ENCODE measurements around the gene MTX1.
A peak's percentile ranks its signal among the peaks of the same experiment; 100 is the strongest.
"Not testable (repeated sequence)": the region's sequence is repeated elsewhere in the genome, so short reads cannot be mapped to it uniquely, and the experiment has no call there.

Gene MTX1

GRCh38 chr1:155209312-155209721, 822 bp downstream of the MTX1 start:
- no peak for DNase-seq

GRCh38 chr1:155210314-155211104, 2.0 kb downstream of the MTX1 start:
- DNase-seq: no peak

- DNase-seq: not testable (repeated sequence)
These were observed 3.0 kb downstream of the MTX1 start for GRCh38 chr1:155211381-155212050.

GRCh38 chr1:155212051-155212440, 3.6 kb downstream of the MTX1 start:
- DNase-seq: not testable (repeated sequence)

GRCh38 chr1:155214702-155215101, 6.2 kb downstream of the MTX1 start:
- not testable (repeated sequence) for DNase-seq

- peak; percentile 75 for DNase-seq
These were observed 10.5 kb downstream of the MTX1 start for GRCh38 chr1:155218854-155219591.

- peak; percentile 52 for DNase-seq
These were observed 11.1 kb downstream of the MTX1 start for GRCh38 chr1:155219592-155220031.

GRCh38 chr1:155220211-155220965, 11.9 kb downstream of the MTX1 start:
- not testable (repeated sequence) for DNase-seq

GRCh38 chr1:155223047-155223446, 14.6 kb downstream of the MTX1 start:
- DNase-seq: no peak

GRCh38 chr1:155225404-155225759, 16.9 kb downstream of the MTX1 start:
- not testable (repeated sequence) for DNase-seq

- peak; percentile 89 for DNase-seq
These were observed 17.9 kb downstream of the MTX1 start for GRCh38 chr1:155226188-155226909.

GRCh38 chr1:155226910-155227260, 18.4 kb downstream of the MTX1 start:
- peak; percentile 82 for DNase-seq

GRCh38 chr1:155227261-155228095, 19.0 kb downstream of the MTX1 start:
- peak; percentile 100 for DNase-seq

- DNase-seq: no peak
These were observed 19.6 kb downstream of the MTX1 start for GRCh38 chr1:155228096-155228427.

- DNase-seq: not testable (repeated sequence)
These were observed 22.8 kb downstream of the MTX1 start for GRCh38 chr1:155231302-155231701.

- not testable (repeated sequence) for DNase-seq
These were observed 23.8 kb downstream of the MTX1 start for GRCh38 chr1:155232001-155232978.

GRCh38 chr1:155233502-155233901, 25.0 kb downstream of the MTX1 start:
- DNase-seq: not testable (repeated sequence)

- not testable (repeated sequence) for DNase-seq
These were observed 26.9 kb downstream of the MTX1 start for GRCh38 chr1:155235375-155235774.

GRCh38 chr1:155236451-155236850, 28.0 kb downstream of the MTX1 start:
- DNase-seq: no peak

GRCh38 chr1:155241069-155241679, 32.7 kb downstream of the MTX1 start:
- DNase-seq: peak; percentile 90

Measured in hematopoietic multipotent progenitor cell treated with erythropoietin and hydrocortisone succinate and interleukin-3 and kit ligand, for 8 days (in vitro differentiated cells).